HFF-Myc (cell line): Measurements from ENCODE around the gene SCP2D1.

Experiments
- DNase-seq: peaks from one replicate; pipeline ENCODE4 v3.0.0-alpha.2; 2011; ENCODE audit warnings: low read depth; ENCODE audit errors: extremely low read depth
- H3K4me3 ChIP-seq: replicated peaks from 2 replicates; pipeline ENCODE4 v1.5.1; 2011; ENCODE audit warnings: low read depth, mild to moderate bottlenecking, control low read depth, low read length
- TF ChIP-seq, protein P1 (sequence below): IDR thresholded peaks from 2 replicates; pipeline ENCODE4 v1.5.1; 2012; ENCODE audit warnings: mild to moderate bottlenecking, low read depth, low read length, control low read depth; ENCODE audit errors: missing control alignments

SCP2D1 gene

DNA sequence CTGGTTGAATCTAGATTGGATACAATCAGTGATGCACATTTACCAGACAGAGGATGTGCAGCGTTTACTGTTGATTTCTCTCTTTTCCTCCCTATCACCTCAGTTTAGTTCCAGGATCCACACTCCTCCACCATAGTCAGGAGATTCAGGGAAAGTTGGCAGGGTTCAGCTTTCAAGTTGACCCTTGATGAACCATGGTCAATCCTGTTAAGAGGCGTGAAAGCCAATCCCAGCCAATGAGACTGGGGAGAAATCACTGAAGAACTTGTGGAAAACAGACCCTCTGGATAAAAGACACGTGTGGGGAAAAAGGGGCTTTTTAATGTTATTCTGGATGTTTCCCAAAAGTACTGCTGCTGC is 19.2 kb upstream of the SCP2D1 start:
- no peak for DNase-seq
- H3K4me3 ChIP-seq: peak overlapping the region; percentile 74
- TF ChIP-seq, protein P1, sequence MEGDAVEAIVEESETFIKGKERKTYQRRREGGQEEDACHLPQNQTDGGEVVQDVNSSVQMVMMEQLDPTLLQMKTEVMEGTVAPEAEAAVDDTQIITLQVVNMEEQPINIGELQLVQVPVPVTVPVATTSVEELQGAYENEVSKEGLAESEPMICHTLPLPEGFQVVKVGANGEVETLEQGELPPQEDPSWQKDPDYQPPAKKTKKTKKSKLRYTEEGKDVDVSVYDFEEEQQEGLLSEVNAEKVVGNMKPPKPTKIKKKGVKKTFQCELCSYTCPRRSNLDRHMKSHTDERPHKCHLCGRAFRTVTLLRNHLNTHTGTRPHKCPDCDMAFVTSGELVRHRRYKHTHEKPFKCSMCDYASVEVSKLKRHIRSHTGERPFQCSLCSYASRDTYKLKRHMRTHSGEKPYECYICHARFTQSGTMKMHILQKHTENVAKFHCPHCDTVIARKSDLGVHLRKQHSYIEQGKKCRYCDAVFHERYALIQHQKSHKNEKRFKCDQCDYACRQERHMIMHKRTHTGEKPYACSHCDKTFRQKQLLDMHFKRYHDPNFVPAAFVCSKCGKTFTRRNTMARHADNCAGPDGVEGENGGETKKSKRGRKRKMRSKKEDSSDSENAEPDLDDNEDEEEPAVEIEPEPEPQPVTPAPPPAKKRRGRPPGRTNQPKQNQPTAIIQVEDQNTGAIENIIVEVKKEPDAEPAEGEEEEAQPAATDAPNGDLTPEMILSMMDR: no peak

DNA sequence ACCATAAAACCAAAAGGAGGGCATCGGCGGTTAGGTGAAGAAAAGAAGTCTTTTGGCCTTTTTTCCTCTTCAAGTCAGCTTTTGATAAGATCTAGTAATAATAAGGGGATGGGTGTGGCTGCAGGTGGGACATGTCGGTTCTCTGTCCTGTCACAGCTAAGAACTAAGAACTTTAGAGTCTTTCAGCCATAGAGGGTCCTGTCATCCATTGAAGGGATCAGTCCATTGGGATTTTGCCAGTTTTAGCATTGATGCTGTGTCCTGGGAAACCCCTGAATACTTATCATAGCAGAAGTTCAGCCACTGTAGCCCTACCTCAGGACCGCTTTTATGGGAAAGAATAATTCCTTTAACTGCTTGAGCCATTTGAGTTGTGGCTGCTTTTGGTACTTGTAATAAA is 18.2 kb upstream of the SCP2D1 start:
- DNase-seq: no peak
- no peak overlapping the region for H3K4me3 ChIP-seq
- TF ChIP-seq, protein P1: no peak

DNA sequence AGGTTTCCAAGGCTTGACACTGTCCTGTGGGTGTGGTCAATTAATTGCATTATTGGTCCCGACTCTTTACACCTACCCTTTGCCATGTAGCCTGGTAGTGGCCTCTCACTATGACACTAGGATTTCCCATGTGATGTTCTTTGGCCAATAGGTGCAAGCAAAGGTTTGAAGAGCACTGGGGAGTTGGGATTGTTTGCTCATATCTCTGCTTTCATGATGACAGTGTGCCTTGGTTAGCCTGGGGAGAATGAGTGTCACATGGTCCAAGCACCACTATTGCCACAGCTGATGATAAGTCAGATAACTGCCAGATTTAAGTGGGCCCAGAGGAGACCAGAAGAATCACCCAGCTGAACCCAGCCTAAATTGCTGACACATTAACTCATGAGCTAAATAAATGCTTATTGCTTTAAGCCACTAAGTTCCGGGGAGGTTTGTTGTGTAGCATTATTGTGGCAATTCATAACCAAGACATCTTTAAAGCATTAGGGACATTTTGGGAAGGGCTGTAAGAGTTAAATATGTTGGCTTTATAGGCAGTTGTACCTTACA is 17.2 kb upstream of the SCP2D1 start:
- H3K4me3 ChIP-seq: no peak overlapping the region
- DNase-seq: no peak
- TF ChIP-seq, protein P1: no peak

DNA sequence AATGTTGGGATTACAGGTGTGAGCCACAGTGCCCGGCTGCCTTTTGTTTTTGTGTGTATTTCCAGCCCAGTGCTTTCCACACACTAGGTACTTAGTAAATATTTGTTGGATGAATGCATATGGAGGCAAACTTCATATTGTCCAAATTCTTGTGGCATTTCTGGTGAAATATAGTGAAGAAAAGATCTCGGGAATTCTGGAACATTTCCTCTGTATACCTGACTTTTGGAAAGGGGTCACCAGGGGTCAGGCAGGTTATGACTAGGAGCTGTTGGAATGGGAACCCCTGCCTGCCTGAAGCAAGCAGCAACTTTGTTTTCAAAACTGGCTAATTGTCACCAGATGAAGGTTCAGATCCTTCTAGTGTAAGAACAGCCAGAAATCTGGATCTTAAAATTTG is 12.1 kb upstream of the SCP2D1 start:
- TF ChIP-seq, protein P1: no peak
- H3K4me3 ChIP-seq: no peak overlapping the region
- DNase-seq: no peak

DNA sequence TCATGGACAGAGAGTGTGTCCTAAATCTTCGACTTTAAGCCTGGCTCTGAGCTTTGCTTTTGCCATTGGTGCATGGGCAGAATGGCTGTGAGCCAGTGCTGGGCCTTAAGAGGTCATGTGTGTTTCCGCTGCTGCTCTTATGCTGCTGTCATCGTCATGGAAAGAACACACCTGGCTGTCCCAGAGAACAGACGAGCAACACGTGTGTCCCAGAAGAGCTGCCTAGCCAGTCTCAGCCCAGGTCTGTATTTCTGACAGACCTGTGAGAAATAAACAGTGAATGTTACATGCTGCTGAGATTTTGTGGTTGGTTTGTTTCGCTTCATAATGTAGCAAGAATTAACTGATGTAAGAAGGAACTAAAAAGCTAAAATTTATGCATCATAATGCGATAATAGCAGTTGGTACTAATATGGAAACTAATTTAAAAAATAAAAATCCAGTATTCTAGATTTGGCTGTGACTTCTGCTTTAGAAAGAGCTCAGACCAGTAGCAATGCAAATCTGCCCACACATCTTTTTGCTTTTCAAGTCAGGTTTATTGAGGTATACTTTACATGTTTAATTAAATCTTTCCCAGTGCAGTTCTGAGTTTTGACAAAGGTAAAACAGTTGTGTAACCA is 11.5 kb upstream of the SCP2D1 start:
- DNase-seq: no peak
- H3K4me3 ChIP-seq: no peak overlapping the region
- TF ChIP-seq, protein P1: no peak

DNA sequence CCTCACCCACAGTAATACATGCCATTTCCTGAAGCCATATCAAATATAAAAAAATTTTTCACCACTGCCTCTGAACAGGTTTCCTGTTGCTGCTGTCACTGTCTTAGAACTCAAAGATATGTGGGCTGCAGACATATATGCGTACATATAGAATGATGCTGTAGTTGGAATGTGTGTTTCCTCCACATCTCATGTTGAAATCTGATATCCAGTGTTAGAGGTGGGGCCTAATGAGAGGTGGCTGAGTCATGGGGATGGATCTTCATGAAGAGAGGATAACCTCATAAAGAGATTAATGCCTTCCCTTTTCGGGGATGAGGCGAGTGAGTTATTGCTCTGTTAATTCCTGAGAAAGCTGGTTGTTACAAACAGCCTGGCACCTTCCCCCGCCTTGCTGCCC is 7.7 kb upstream of the SCP2D1 start:
- no peak overlapping the region for H3K4me3 ChIP-seq
- DNase-seq: peak; percentile 4
- TF ChIP-seq, protein P1: no peak

DNA sequence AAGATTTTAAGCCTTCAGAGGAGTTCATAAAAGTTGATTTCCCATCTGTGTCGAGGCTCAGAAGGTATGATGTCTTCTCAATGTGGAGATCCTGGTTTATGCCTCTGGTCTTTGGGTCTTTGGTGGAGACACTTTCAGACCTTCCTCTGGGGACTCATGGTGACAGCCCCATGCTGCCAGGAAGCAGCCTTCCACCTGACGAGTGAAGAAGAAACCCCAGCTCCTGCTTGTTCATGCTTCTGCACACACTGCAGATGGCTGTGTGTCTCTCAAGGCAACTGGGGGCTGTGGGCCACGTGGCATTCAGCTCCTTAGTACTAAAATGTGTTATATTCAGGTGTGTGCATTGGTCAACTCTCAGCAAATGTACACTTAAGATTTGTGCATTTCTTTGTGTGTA is 4.9 kb upstream of the SCP2D1 start:
- H3K4me3 ChIP-seq: no peak overlapping the region
- no peak for DNase-seq
- TF ChIP-seq, protein P1: no peak
